ENCODE data around the gene CDKL1.
"Not testable (repeated sequence)": the region's sequence is repeated elsewhere in the genome, so short reads cannot be mapped to it uniquely, and the experiment has no call there.

Gene CDKL1

GRCh38 chr14:50363714-50364111 is 33.0 kb downstream of the CDKL1 start:
- Histone ChIP-seq H3K27me3 (no peaks in the 10 kb centered on the region), H3K9me3 (no peaks in the 10 kb centered on the region), H3K4me3 (ENCODE audit: low read depth, low read length) (no peak overlapping the region), H3K36me3 (no peaks in the 10 kb centered on the region), H3K4me1 (no peaks in the 10 kb centered on the region)
- no peak for DNase-seq
- no peak for TF ChIP-seq CTCF (IDR thresholded peaks at IDR 0.05; ENCODE audit: low read depth, low read length)

GRCh38 chr14:50362764-50363713 is 33.6 kb downstream of the CDKL1 start:
- no peaks in the 10 kb centered on the region for H3K36me3 ChIP-seq
- H3K4me1 ChIP-seq: no peaks in the 10 kb centered on the region
- H3K4me3 ChIP-seq (ENCODE audit: low read depth, low read length): no peak overlapping the region
- no peak for TF ChIP-seq CTCF (IDR thresholded peaks at IDR 0.05; ENCODE audit: low read depth, low read length)
- H3K27me3 ChIP-seq: no peaks in the 10 kb centered on the region
- no peak for DNase-seq
- H3K9me3 ChIP-seq: no peaks in the 10 kb centered on the region

- DNase-seq; H3K4me3 ChIP-seq (ENCODE audit: low read depth, low read length); H3K27me3 ChIP-seq; H3K36me3 ChIP-seq; H3K9me3 ChIP-seq; H3K4me1 ChIP-seq: not testable (repeated sequence)
Observed at GRCh38 chr14:50361473-50362403, 34.9 kb downstream of the CDKL1 start.

GRCh38 chr14:50360851-50361250 is 35.8 kb downstream of the CDKL1 start:
- DNase-seq: no peak

GRCh38 chr14:50360093-50360492 is 36.6 kb downstream of the CDKL1 start:
- no peaks in the 10 kb centered on the region for H3K36me3 ChIP-seq
- TF ChIP-seq CTCF (IDR thresholded peaks at IDR 0.05; ENCODE audit: low read depth, low read length): no peak
- H3K4me1 ChIP-seq: no peaks in the 10 kb centered on the region
- no peaks in the 10 kb centered on the region for H3K9me3 ChIP-seq
- no peak for DNase-seq
- no peak overlapping the region for H3K4me3 ChIP-seq (ENCODE audit: low read depth, low read length)
- H3K27me3 ChIP-seq: no peaks in the 10 kb centered on the region

More at GRCh38 chr14:50360851-50361250, 35.8 kb downstream of the CDKL1 start:
- no peaks in the 10 kb centered on the region for H3K36me3 ChIP-seq
- no peak for TF ChIP-seq CTCF (IDR thresholded peaks at IDR 0.05; ENCODE audit: low read depth, low read length)
- H3K4me1 ChIP-seq: no peaks in the 10 kb centered on the region
- no peak overlapping the region for H3K4me3 ChIP-seq (ENCODE audit: low read depth, low read length)
- H3K27me3 ChIP-seq: no peaks in the 10 kb centered on the region
- H3K9me3 ChIP-seq: no peaks in the 10 kb centered on the region

GRCh38 chr14:50359631-50360030 is 37.0 kb downstream of the CDKL1 start:
- Histone ChIP-seq H3K4me1 (no peaks in the 10 kb centered on the region), H3K27me3 (no peaks in the 10 kb centered on the region), H3K9me3 (no peaks in the 10 kb centered on the region), H3K36me3 (no peaks in the 10 kb centered on the region), H3K4me3 (ENCODE audit: low read depth, low read length) (no peak overlapping the region)
- DNase-seq: no peak
- TF ChIP-seq CTCF (IDR thresholded peaks at IDR 0.05; ENCODE audit: low read depth, low read length): no peak
